Measurements from ENCODE around the gene BPIFB2.

Gene BPIFB2

GRCh38 chr20:33071198-33071597, 63.7 kb downstream of the BPIFB2 start:
- DNase-seq: no peak

- no peak for DNase-seq
Measured at GRCh38 chr20:33072362-33072761, 64.9 kb downstream of the BPIFB2 start.

- no peak for DNase-seq
Measured at GRCh38 chr20:33072813-33073212, 65.3 kb downstream of the BPIFB2 start.
